ENCODE data around the gene ANKS1A.

- no peak for TF ChIP-seq CTCF (conservative IDR thresholded peaks at IDR 0.05)
- no peak for TF ChIP-seq ZFX (IDR thresholded peaks at IDR 0.05)
These were observed 27.4 kb downstream of the ANKS1A start for GRCh38 chr6:34916348-34916967.

Measured in C4-2B (cell line).